Muscle of leg (tissue), 11 donors: Measurements from ENCODE around the gene PRICKLE1. TPM values are rescaled to one million over a fixed set of nuclear protein-coding genes. Genes with fewer than 3 reads are reported as not detected.
"Not testable (repeated sequence)": the region's sequence is repeated elsewhere in the genome, so short reads cannot be mapped to it uniquely, and the experiment has no call there.

ENCODE experiments used
- DNase-seq: peaks from one replicate; pipeline ENCODE4 v3.0.0; 2013
- H3K27ac ChIP-seq: one replicate; pipeline ENCODE4 v1.5.1; 2013; ENCODE audit warnings: mild to moderate bottlenecking, low read length, control low read depth
- H3K27me3 ChIP-seq: one replicate; pipeline ENCODE4 v1.6.1; 2013; ENCODE audit warnings: low read length; ENCODE audit not compliant: control insufficient read depth, insufficient read depth
- H3K36me3 ChIP-seq: one replicate; pipeline ENCODE4 v1.6.1; 2013; ENCODE audit warnings: low read length; ENCODE audit not compliant: control insufficient read depth, insufficient read depth
- H3K4me1 ChIP-seq: one replicate; pipeline ENCODE4 v1.6.1; 2013; ENCODE audit warnings: low read length; ENCODE audit not compliant: control insufficient read depth, insufficient read depth
- H3K4me3 ChIP-seq: one replicate; pipeline ENCODE4 v1.5.1; 2013; ENCODE audit warnings: low read length, control low read depth
- H3K9me3 ChIP-seq: replicated peaks from 2 replicates; pipeline ENCODE4 v1.6.1; 2013; ENCODE audit warnings: low read depth, low read length; ENCODE audit not compliant: control insufficient read depth
- WGBS: methylation state at CpG from one replicate; pipeline ENCODE4 v1.1.5; 2013; ENCODE audit warnings: missing lambda C conversion rate; ENCODE audit not compliant: insufficient coverage; 5-methylcytosine and 5-hydroxymethylcytosine counted together
- polyA plus RNA-seq, 8 donors: library from polyadenylated mRNA; unstranded; fragments of 120-200 nt; gene quantifications; one replicate each; pipeline versions ENCODE4 v1.2.1 to v1.2.3, GENCODE V29; 2013; ENCODE audit warnings: inconsistent platforms in 1 of 8, low replicate concordance in 1 of 8; ENCODE audit not compliant: insufficient read length in 8 of 8, insufficient read depth in 1 of 8
- total RNA-seq: library from RNA; stranded (reverse); fragments of 120-200 nt; gene quantifications from one replicate; pipeline ENCODE4 v1.2.4, GENCODE V29; 2013

The PRICKLE1 gene
- total and polyA plus RNA-seq, 9 donors: 12.9 to 32.3 (median 27.1) TPM

GRCh38 chr12:42564556-42564955, 25.0 kb downstream of the PRICKLE1 start:
- WGBS: no CpG with 5 or more reads among the region's 3 CpGs
- Histone ChIP-seq H3K4me3 (no peak overlapping the region), H3K4me1 (no peaks in the 10 kb centered on the region), H3K27ac (no peak overlapping the region), H3K9me3 (no peaks in the 10 kb centered on the region), H3K36me3 (peaks cover 3% of the 10 kb centered on the region), H3K27me3 (no peaks in the 10 kb centered on the region)
- DNase-seq: no peak

- Histone ChIP-seq H3K27me3 (no peaks in the 10 kb centered on the region), H3K27ac (no peak overlapping the region), H3K36me3 (peaks cover under 1% of the 10 kb centered on the region), H3K9me3 (no peaks in the 10 kb centered on the region), H3K4me1 (no peaks in the 10 kb centered on the region), H3K4me3 (no peak overlapping the region)
- DNase-seq: no peak
- WGBS: no CpG with 5 or more reads among the region's 1 CpG
These were observed 28.6 kb downstream of the PRICKLE1 start for GRCh38 chr12:42560977-42561376.

- Histone ChIP-seq H3K4me3 (no peak overlapping the region), H3K9me3 (no peaks in the 10 kb centered on the region), H3K27ac (no peak overlapping the region), H3K27me3 (no peaks in the 10 kb centered on the region), H3K36me3 (peaks cover 1% of the 10 kb centered on the region), H3K4me1 (no peaks in the 10 kb centered on the region)
- DNase-seq: no peak
- WGBS: no CpG with 5 or more reads among the region's 3 CpGs
These were observed 31.9 kb downstream of the PRICKLE1 start for GRCh38 chr12:42557586-42558172.

GRCh38 chr12:42556917-42557316, 32.6 kb downstream of the PRICKLE1 start:
- H3K36me3 ChIP-seq: peaks cover 7% of the 10 kb centered on the region
- H3K4me3 ChIP-seq: no peak overlapping the region
- no peak overlapping the region for H3K27ac ChIP-seq
- 67% methylated on average over 2 of the region's 2 CpGs for WGBS
- no peaks in the 10 kb centered on the region for H3K9me3 ChIP-seq
- no peaks in the 10 kb centered on the region for H3K27me3 ChIP-seq
- DNase-seq: no peak
- H3K4me1 ChIP-seq: no peaks in the 10 kb centered on the region

- WGBS: 71% methylated on average over 10 of the region's 17 CpGs
- H3K4me1 ChIP-seq: no peaks in the 10 kb centered on the region
- no peak for DNase-seq
These were observed 36.7 kb downstream of the PRICKLE1 start for GRCh38 chr12:42552822-42553221.

GRCh38 chr12:42550800-42551199, 38.7 kb downstream of the PRICKLE1 start:
- DNase-seq: no peak
- no peak overlapping the region for H3K27ac ChIP-seq
- H3K4me3 ChIP-seq: no peak overlapping the region
- no peaks in the 10 kb centered on the region for H3K27me3 ChIP-seq
- H3K36me3 ChIP-seq: peaks cover 13% of the 10 kb centered on the region
- H3K9me3 ChIP-seq: no peaks in the 10 kb centered on the region
- no peaks in the 10 kb centered on the region for H3K4me1 ChIP-seq

More at GRCh38 chr12:42552822-42553221, 36.7 kb downstream of the PRICKLE1 start:
- H3K9me3 ChIP-seq: no peaks in the 10 kb centered on the region
- no peaks in the 10 kb centered on the region for H3K27me3 ChIP-seq
- H3K27ac ChIP-seq: no peak overlapping the region
- H3K4me3 ChIP-seq: no peak overlapping the region
- peaks cover 13% of the 10 kb centered on the region for H3K36me3 ChIP-seq

GRCh38 chr12:42546709-42547108, 42.8 kb downstream of the PRICKLE1 start:
- no peak for DNase-seq
- Histone ChIP-seq H3K4me3 (no peak overlapping the region), H3K27ac (no peak overlapping the region), H3K4me1 (no peaks in the 10 kb centered on the region), H3K9me3 (no peaks in the 10 kb centered on the region), H3K36me3 (peaks cover 6% of the 10 kb centered on the region), H3K27me3 (no peaks in the 10 kb centered on the region)
- no CpG with 5 or more reads among the region's 2 CpGs for WGBS

GRCh38 chr12:42541965-42542364, 47.6 kb downstream of the PRICKLE1 start:
- H3K9me3 ChIP-seq: no peaks in the 10 kb centered on the region
- H3K4me1 ChIP-seq: no peaks in the 10 kb centered on the region
- no CpG with 5 or more reads among the region's 2 CpGs for WGBS
- H3K4me3 ChIP-seq: no peak overlapping the region
- no peaks in the 10 kb centered on the region for H3K27me3 ChIP-seq
- no peak for DNase-seq
- no peak overlapping the region for H3K27ac ChIP-seq
- H3K36me3 ChIP-seq: no peaks in the 10 kb centered on the region

GRCh38 chr12:42541308-42541707, 48.2 kb downstream of the PRICKLE1 start:
- not testable (repeated sequence) for H3K9me3 ChIP-seq, H3K36me3 ChIP-seq, H3K4me1 ChIP-seq, H3K27ac ChIP-seq, H3K27me3 ChIP-seq, H3K4me3 ChIP-seq, DNase-seq
- WGBS: 100% methylated on average over 2 of the region's 2 CpGs

- no peaks in the 10 kb centered on the region for H3K9me3 ChIP-seq
- H3K36me3 ChIP-seq: no peaks in the 10 kb centered on the region
- no peak overlapping the region for H3K27ac ChIP-seq
- no peak for DNase-seq
- no CpG with 5 or more reads among the region's 1 CpG for WGBS
- H3K4me1 ChIP-seq: no peaks in the 10 kb centered on the region
- no peaks in the 10 kb centered on the region for H3K27me3 ChIP-seq
- no peak overlapping the region for H3K4me3 ChIP-seq
These were observed 49.9 kb downstream of the PRICKLE1 start for GRCh38 chr12:42539696-42540095.

GRCh38 chr12:42538203-42538602, 51.3 kb downstream of the PRICKLE1 start:
- WGBS: no CpG with 5 or more reads among the region's 3 CpGs
- Histone ChIP-seq H3K9me3 (no peaks in the 10 kb centered on the region), H3K36me3 (no peaks in the 10 kb centered on the region), H3K27me3 (no peaks in the 10 kb centered on the region), H3K4me1 (no peaks in the 10 kb centered on the region), H3K27ac (no peak overlapping the region), H3K4me3 (no peak overlapping the region)
- no peak for DNase-seq
